ENCODE measurements around the gene GATA3. TPM values are rescaled to one million over a fixed set of nuclear protein-coding genes. Genes with fewer than 3 reads are reported as not detected.

The GATA3 gene
- total RNA-seq, 4 donors from 2014 or later = 0.60 TPM; not detected in 3

DNA sequence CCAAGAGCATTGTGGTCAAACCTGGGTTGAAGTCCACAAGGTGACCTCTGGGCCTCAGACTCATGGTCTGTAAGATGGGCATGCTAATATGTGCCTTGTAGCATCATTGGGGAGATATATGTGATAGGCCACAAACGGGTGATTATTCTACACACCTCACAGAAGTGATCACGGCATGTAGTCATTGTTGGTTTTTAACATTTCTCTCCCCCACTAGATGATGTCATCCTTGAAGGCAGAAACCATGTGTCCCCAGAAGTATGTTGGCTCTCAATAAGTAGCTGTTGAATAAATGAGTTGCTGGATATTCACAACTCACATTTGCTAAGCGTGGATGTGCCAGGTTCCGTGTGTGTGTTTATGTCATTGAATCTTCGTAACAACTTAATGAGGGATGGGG is 42.4 kb downstream of the GATA3 start:
- TF ChIP-seq, protein P1, sequence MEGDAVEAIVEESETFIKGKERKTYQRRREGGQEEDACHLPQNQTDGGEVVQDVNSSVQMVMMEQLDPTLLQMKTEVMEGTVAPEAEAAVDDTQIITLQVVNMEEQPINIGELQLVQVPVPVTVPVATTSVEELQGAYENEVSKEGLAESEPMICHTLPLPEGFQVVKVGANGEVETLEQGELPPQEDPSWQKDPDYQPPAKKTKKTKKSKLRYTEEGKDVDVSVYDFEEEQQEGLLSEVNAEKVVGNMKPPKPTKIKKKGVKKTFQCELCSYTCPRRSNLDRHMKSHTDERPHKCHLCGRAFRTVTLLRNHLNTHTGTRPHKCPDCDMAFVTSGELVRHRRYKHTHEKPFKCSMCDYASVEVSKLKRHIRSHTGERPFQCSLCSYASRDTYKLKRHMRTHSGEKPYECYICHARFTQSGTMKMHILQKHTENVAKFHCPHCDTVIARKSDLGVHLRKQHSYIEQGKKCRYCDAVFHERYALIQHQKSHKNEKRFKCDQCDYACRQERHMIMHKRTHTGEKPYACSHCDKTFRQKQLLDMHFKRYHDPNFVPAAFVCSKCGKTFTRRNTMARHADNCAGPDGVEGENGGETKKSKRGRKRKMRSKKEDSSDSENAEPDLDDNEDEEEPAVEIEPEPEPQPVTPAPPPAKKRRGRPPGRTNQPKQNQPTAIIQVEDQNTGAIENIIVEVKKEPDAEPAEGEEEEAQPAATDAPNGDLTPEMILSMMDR (IDR thresholded peaks at IDR 0.05) = no peak
- TF ChIP-seq EP300 (IDR thresholded peaks at IDR 0.05) (no peak), POLR2A (IDR thresholded peaks at IDR 0.05) (no peak)
- no peaks in the 10 kb centered on the region for H3K9me3 ChIP-seq
- DNase-seq (ENCODE audit: low spot score in 2 of 2) = no peak
- H3K4me3 ChIP-seq = no peak overlapping the region
- WGBS, 2 donors = 86 to 91% methylated on average over 5 of the region's 5 CpGs
- no peaks in the 10 kb centered on the region for H3K4me1 ChIP-seq
- H3K27ac ChIP-seq = no peak overlapping the region
- H3K27me3 ChIP-seq = no peaks in the 10 kb centered on the region
- H3K36me3 ChIP-seq = no peaks in the 10 kb centered on the region

- Histone ChIP-seq H3K4me3 (no peak overlapping the region), H3K4me1 (no peaks in the 10 kb centered on the region), H3K9me3 (no peaks in the 10 kb centered on the region), H3K27ac (no peak overlapping the region), H3K27me3 (no peaks in the 10 kb centered on the region), H3K36me3 (no peaks in the 10 kb centered on the region)
- WGBS, 2 donors = 58 to 64% methylated on average over 4 of the region's 4 CpGs
- TF ChIP-seq EP300 (IDR thresholded peaks at IDR 0.05) (no peak), POLR2A (IDR thresholded peaks at IDR 0.05) (no peak)
- TF ChIP-seq, protein P1 (IDR thresholded peaks at IDR 0.05) = no peak
- DNase-seq (ENCODE audit: low spot score in 2 of 2) = no peak
Measured at GRCh38 chr10:8100366-8100765, 45.9 kb downstream of the GATA3 start.

DNA sequence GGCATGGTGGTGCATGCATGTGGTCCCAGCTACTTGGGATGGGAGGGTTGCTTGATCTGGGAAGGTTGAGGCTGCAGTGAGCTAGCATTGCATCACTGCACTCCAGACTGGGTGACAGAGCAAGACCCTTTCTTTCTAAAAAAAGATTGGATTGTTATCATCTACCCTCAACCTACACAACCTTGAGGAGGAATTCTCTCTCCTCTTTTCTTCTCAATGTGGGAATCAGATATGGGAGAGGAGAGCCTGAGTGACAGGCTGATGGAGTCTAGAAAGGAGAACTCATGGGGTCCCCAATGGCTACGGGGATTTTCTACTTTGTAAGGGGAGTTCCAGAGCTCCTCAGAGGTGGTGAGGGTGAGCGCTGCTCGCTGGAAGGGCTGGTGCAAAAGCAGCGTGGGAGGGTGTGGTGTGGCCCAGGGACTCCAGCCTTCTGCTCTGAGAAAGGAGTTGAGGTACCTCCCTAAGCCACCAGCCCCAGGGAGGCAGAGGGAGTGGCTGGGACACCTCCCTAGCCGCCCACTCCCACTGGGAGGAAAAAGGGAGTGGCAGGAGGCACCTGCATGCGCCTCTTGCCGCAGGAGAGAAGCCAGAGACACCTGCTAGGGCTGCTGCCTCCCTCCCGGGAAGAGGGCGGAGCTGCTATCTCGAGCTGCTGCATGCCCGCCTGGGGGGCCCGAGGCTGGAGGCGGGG is 48.4 kb downstream of the GATA3 start:
- H3K36me3 ChIP-seq = no peaks in the 10 kb centered on the region
- peaks cover 0 to 4% (median 0%) of the 10 kb centered on the region in 4 donors for H3K9me3 ChIP-seq
- no peak for TF ChIP-seq EP300 (IDR thresholded peaks at IDR 0.05)
- no peak overlapping the region for H3K4me3 ChIP-seq
- no peaks in the 10 kb centered on the region for H3K4me1 ChIP-seq
- no peak for DNase-seq (ENCODE audit: low spot score in 2 of 2)
- 41 to 43% methylated on average over 12 to 13 of the region's 13 CpGs for WGBS, 2 donors
- H3K27ac ChIP-seq = no peak overlapping the region
- H3K27me3 ChIP-seq = peaks cover 0 to 9% of the 10 kb centered on the region in 2 donors

DNA sequence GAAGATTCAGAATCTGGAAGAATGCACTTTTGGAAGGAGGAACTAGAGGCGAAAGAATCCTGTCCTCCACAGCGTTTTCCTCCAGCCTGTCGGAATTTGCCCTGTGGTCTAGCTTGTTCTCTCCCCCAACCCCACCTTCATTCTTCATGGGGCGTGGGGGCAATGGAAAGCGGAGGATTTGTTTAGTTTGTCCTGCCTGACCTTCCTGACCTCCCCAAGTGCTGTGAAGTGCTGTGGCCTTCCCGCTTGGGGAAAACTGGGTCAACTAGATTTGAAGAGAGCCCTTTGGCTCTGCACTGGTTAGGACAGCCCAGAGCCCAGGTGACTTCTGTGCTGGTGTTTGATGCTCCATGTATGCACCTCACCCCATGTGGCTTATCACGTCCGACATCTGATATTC is 49.1 kb downstream of the GATA3 start:
- TF ChIP-seq EP300 (IDR thresholded peaks at IDR 0.05) = no peak
- no peak for TF ChIP-seq POLR2A (IDR thresholded peaks at IDR 0.05)
- TF ChIP-seq, protein P1 (IDR thresholded peaks at IDR 0.05) = no peak
- H3K4me1 ChIP-seq = no peaks in the 10 kb centered on the region
- no peak for DNase-seq (ENCODE audit: low spot score in 2 of 2)
- WGBS, 2 donors = 34 to 42% methylated on average over 8 of the region's 8 CpGs
- no peaks in the 10 kb centered on the region for H3K36me3 ChIP-seq
- no peak overlapping the region for H3K4me3 ChIP-seq
- H3K9me3 ChIP-seq = peaks cover 0 to 4% (median 0%) of the 10 kb centered on the region in 4 donors
- peaks cover 0 to 9% of the 10 kb centered on the region in 2 donors for H3K27me3 ChIP-seq
- H3K27ac ChIP-seq = no peak overlapping the region

- peaks cover 0 to 9% of the 10 kb centered on the region in 2 donors for H3K27me3 ChIP-seq
Measured at GRCh38 chr10:8104005-8104404, 49.5 kb downstream of the GATA3 start.

More at GRCh38 chr10:8104005-8104404, 49.5 kb downstream of the GATA3 start:
- no peak for DNase-seq (ENCODE audit: low spot score in 2 of 2)
- Histone ChIP-seq H3K4me3 (no peak overlapping the region), H3K27ac (no peak overlapping the region), H3K4me1 (no peaks in the 10 kb centered on the region), H3K36me3 (no peaks in the 10 kb centered on the region), H3K9me3 (peaks cover 0 to 4% (median 0%) of the 10 kb centered on the region in 4 donors)
- WGBS, 2 donors = 49 to 79% methylated on average over 3 of the region's 3 CpGs
- TF ChIP-seq EP300 (IDR thresholded peaks at IDR 0.05) (no peak), POLR2A (IDR thresholded peaks at IDR 0.05) (no peak)
- TF ChIP-seq, protein P1 (IDR thresholded peaks at IDR 0.05) = no peak
